ENCODE data around the gene ARHGAP15. TPM values are rescaled to one million over a fixed set of nuclear protein-coding genes. Genes with fewer than 3 reads are reported as not detected.

The ARHGAP15 gene
- total RNA-seq, 3 donors from 2014 or later = 5.3 to 8.2 (median 5.8) TPM

GRCh38 chr2:143356736-143357446 is 227.7 kb downstream of the ARHGAP15 start:
- TF ChIP-seq CTCF (IDR thresholded peaks at IDR 0.05) = no peak
- intact Hi-C loops (cut with DNase I, micrococcal nuclease) = no loop called here
- H3K36me3 ChIP-seq (ENCODE audit: low read depth) = no peaks in the 10 kb centered on the region
- ATAC-seq = no peak
- H3K4me3 ChIP-seq = no peak overlapping the region
- H3K4me1 ChIP-seq (ENCODE audit: low read depth) = no peaks in the 10 kb centered on the region
- H3K9me3 ChIP-seq = no peaks in the 10 kb centered on the region
- no peak for DNase-seq

- intact Hi-C loops (cut with DNase I, micrococcal nuclease) = no loop called here
- no peaks in the 10 kb centered on the region for H3K4me1 ChIP-seq (ENCODE audit: low read depth)
- H3K9me3 ChIP-seq = no peaks in the 10 kb centered on the region
- no peaks in the 10 kb centered on the region for H3K36me3 ChIP-seq (ENCODE audit: low read depth)
- no peak overlapping the region for H3K4me3 ChIP-seq
- ATAC-seq = no peak
- no peak for DNase-seq
- no peak for TF ChIP-seq CTCF (IDR thresholded peaks at IDR 0.05)
These were observed 228.7 kb downstream of the ARHGAP15 start for GRCh38 chr2:143357966-143358365.

GRCh38 chr2:143361346-143361745 is 232.1 kb downstream of the ARHGAP15 start:
- intact Hi-C loops (cut with DNase I, micrococcal nuclease) = no loop called here
- no peaks in the 10 kb centered on the region for H3K9me3 ChIP-seq
- H3K36me3 ChIP-seq (ENCODE audit: low read depth) = no peaks in the 10 kb centered on the region
- no peaks in the 10 kb centered on the region for H3K4me1 ChIP-seq (ENCODE audit: low read depth)
- no peak for TF ChIP-seq CTCF (IDR thresholded peaks at IDR 0.05)
- H3K4me3 ChIP-seq = no peak overlapping the region
- DNase-seq = no peak
- ATAC-seq = no peak

GRCh38 chr2:143371616-143372015 is 242.4 kb downstream of the ARHGAP15 start:
- intact Hi-C loops (cut with DNase I, micrococcal nuclease) = no loop called here
- Histone ChIP-seq H3K4me3 (no peak overlapping the region), H3K4me1 (ENCODE audit: low read depth) (no peaks in the 10 kb centered on the region), H3K36me3 (ENCODE audit: low read depth) (no peaks in the 10 kb centered on the region), H3K9me3 (no peaks in the 10 kb centered on the region)
- no peak for ATAC-seq
- TF ChIP-seq CTCF (IDR thresholded peaks at IDR 0.05) = no peak
- no peak for DNase-seq

GRCh38 chr2:143375384-143375880 is 246.2 kb downstream of the ARHGAP15 start:
- H3K4me3 ChIP-seq = no peak overlapping the region
- no peak for TF ChIP-seq CTCF (IDR thresholded peaks at IDR 0.05)
- DNase-seq = no peak
- no peaks in the 10 kb centered on the region for H3K4me1 ChIP-seq (ENCODE audit: low read depth)
- no peak for ATAC-seq
- intact Hi-C loops (cut with DNase I, micrococcal nuclease) = no loop called here
- H3K9me3 ChIP-seq = no peaks in the 10 kb centered on the region
- H3K36me3 ChIP-seq (ENCODE audit: low read depth) = no peaks in the 10 kb centered on the region
